ENCODE measurements around the gene KPNA1. TPM values are rescaled to one million over a fixed set of nuclear protein-coding genes. Genes with fewer than 3 reads are reported as not detected.
A peak's percentile ranks its signal among the peaks of the same experiment; 100 is the strongest.

KPNA1 gene
- total RNA-seq, 1 experiment from 2014 or later = 58.8 TPM

- ATAC-seq = no peak
- CTCF ChIA-PET = no interaction called here
- Mint-ChIP-seq H3K36me3 (peaks cover 25% of the 10 kb centered on the region), H3K9me3 (no peaks in the 10 kb centered on the region), H3K27ac (0 out of 2 replicates have a peak overlapping the region, but pooled peaks have one; percentile 34), H3K4me1 (peaks cover 54% of the 10 kb centered on the region), H3K4me3 (no peak overlapping the region), H3K27me3 (ENCODE audit: low read depth) (no peaks in the 10 kb centered on the region)
- POLR2A ChIA-PET = no interaction called here
- no peak for DNase-seq (ENCODE audit: low spot score)
- TF ChIP-seq E2F5 (CRISPR knock-in tag; IDR thresholded peaks at IDR 0.05) = no peak
- no peak for TF ChIP-seq CTCF (IDR thresholded peaks at IDR 0.05)
- no peak for TF ChIP-seq PREB (CRISPR knock-in tag; IDR thresholded peaks at IDR 0.05; ENCODE audit: borderline replicate concordance)
- no peak for TF ChIP-seq USF1 (CRISPR knock-in tag; IDR thresholded peaks at IDR 0.05)
- no peak for TF ChIP-seq KAT7 (CRISPR knock-in tag; IDR thresholded peaks at IDR 0.05; ENCODE audit: borderline replicate concordance)
- no peak for TF ChIP-seq ZNF232 (CRISPR knock-in tag; IDR thresholded peaks at IDR 0.05)
- no peak for TF ChIP-seq ZNF281 (CRISPR knock-in tag; IDR thresholded peaks at IDR 0.05)
- TF ChIP-seq ZNF423 (CRISPR knock-in tag; IDR thresholded peaks at IDR 0.05) = no peak
These were observed 17.3 kb downstream of the KPNA1 start for GRCh38 chr3:122497425-122497824.

- CTCF ChIA-PET = no interaction called here
- Mint-ChIP-seq H3K4me1 (peaks cover 45% of the 10 kb centered on the region), H3K27me3 (ENCODE audit: low read depth) (no peaks in the 10 kb centered on the region), H3K9me3 (no peaks in the 10 kb centered on the region), H3K27ac (peak overlapping the region; percentile 97), H3K4me3 (peak overlapping the region; percentile 57), H3K36me3 (peaks cover 29% of the 10 kb centered on the region)
- ATAC-seq (no peak), DNase-seq (ENCODE audit: low spot score) (no peak)
- POLR2A ChIA-PET = no interaction called here
- TF ChIP-seq JUN (CRISPR knock-in tag; IDR thresholded peaks at IDR 0.05) = no peak
- TF ChIP-seq E2F4 (CRISPR knock-in tag; IDR thresholded peaks at IDR 0.05; ENCODE audit: borderline replicate concordance, low read depth) = no peak
- TF ChIP-seq ERG (CRISPR knock-in tag; IDR thresholded peaks at IDR 0.05) = no peak
- TF ChIP-seq JAZF1 (CRISPR knock-in tag; IDR thresholded peaks at IDR 0.05) = no peak
- TF ChIP-seq ZNF512 (CRISPR knock-in tag; IDR thresholded peaks at IDR 0.05; ENCODE audit: borderline replicate concordance) = no peak
- TF ChIP-seq ZNF423 (CRISPR knock-in tag; IDR thresholded peaks at IDR 0.05) = no peak
- TF ChIP-seq ZNF121 (CRISPR knock-in tag; IDR thresholded peaks at IDR 0.05) = no peak
- no peak for TF ChIP-seq HMGXB4 (CRISPR knock-in tag; IDR thresholded peaks at IDR 0.05)
- TF ChIP-seq ZNF425 (CRISPR knock-in tag; conservative IDR thresholded peaks at IDR 0.05) = no peak
- TF ChIP-seq SOX15 (CRISPR knock-in tag; IDR thresholded peaks at IDR 0.05) = no peak
- TF ChIP-seq KAT7 (CRISPR knock-in tag; IDR thresholded peaks at IDR 0.05; ENCODE audit: borderline replicate concordance) = no peak
- TF ChIP-seq GTF2I (CRISPR knock-in tag; conservative IDR thresholded peaks at IDR 0.05) = no peak
- TF ChIP-seq EMX1 (CRISPR knock-in tag; IDR thresholded peaks at IDR 0.05) = no peak
These were observed 18.2 kb downstream of the KPNA1 start for GRCh38 chr3:122496508-122496907.

Measured in WTC11 (cell line).